DMS153 treated with DMSO at 0.1 percent for 48 hours (cell line): ENCODE measurements around the gene DHRS7B.

Experiments
- DNase-seq: peaks from one replicate; lab custom pipeline; 2025; ENCODE audit not compliant: unreplicated experiment; lab: John Stamatoyannopoulos, UW

Gene DHRS7B

GRCh38 chr17:21233581-21234347 is 107.0 kb downstream of the DHRS7B start:
- DNase-seq = no peak

GRCh38 chr17:21235921-21236320 is 109.2 kb downstream of the DHRS7B start:
- no peak for DNase-seq

- DNase-seq = no peak
These were observed 113.1 kb downstream of the DHRS7B start for GRCh38 chr17:21239680-21240368.

GRCh38 chr17:21240369-21241055 is 113.7 kb downstream of the DHRS7B start:
- DNase-seq = no peak
